HG03103 (cell line): Measurements from ENCODE around the gene BPIFB2.

Experiments used
- ATAC-seq: cut with Tn5 transposase; IDR thresholded peaks from one replicate; pipeline ENCODE4 v1.9.1; 2021; ENCODE audit warnings: low read depth; ENCODE audit not compliant: unreplicated experiment

The BPIFB2 gene

DNA sequence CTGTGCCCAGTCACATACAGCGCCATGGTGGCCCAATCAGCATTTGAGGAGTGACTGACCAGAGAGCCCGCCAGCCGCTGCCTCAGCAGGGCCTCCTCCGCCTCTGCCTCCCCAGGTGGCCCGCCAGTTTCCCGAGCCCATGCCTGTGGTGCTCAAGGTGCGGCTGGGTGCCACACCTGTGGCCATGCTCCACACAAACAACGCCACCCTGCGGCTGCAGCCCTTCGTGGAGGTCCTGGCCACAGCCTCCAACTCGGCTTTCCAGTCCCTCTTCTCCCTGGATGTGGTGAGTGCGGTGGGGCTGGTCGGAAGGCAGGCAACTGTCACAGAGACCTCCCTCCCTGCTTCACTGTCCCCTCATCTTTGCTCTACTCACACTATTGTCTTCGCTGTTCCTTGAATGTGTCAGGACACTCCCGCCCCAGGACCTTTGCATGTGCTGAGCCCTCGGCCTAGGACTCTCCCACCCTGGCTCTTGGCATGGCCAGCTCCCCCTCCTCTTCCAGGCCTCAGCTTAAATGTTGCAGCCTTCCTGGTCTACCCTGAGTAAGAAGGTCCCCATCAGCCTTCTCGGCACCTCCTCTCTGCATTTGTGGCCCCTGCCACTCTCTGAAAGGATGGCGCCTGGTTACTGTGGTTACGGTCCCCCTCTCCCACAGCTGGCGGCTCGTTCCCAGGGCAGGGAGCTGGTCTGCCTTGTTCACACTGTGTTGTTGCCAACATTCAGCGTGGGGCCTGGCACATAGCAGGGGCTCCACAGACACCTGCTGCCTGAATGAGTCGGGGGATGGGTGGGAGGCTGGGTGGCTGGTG is 12.2 kb downstream of the BPIFB2 start:
- ATAC-seq: no peak

DNA sequence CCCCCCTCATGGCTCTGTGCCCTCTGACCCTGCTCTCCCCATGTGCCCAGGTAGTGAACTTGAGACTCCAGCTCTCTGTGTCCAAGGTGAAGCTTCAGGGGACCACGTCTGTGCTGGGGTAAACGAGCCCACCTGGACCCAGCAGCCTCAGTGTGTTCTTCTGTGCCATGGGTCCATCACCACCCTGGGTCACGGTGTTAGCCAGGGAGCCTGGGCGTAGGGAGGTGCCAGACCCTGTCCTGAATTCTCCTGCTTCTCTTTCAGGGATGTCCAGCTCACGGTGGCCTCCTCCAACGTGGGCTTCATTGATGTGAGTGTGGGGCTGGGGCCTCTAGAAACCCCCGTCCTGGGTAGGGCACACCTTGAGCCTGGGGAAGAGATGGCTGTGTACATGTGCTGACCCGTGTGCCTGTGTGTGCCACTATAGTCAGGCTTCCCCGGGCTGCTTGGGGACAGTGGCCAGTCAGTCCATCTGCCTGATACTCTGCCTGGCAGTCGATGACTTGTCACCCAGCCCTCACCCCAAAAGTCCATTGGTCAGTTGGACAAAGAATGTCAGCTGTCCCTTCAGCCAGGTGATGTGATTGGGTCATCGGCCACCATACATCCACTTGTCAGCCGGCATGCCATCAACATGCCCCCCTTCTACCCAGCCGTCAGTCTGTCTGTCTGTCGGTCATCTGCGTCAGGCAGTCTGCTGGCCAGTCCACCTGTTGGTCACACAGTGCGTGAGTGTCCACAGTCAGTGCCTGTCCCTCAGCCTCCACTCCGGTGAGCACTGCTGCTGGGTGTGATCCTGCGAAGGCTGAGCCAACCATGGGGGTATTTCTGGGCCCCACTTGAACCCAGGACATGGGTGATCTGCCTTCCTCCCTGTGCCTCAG is 13.0 kb downstream of the BPIFB2 start:
- ATAC-seq: no peak

DNA sequence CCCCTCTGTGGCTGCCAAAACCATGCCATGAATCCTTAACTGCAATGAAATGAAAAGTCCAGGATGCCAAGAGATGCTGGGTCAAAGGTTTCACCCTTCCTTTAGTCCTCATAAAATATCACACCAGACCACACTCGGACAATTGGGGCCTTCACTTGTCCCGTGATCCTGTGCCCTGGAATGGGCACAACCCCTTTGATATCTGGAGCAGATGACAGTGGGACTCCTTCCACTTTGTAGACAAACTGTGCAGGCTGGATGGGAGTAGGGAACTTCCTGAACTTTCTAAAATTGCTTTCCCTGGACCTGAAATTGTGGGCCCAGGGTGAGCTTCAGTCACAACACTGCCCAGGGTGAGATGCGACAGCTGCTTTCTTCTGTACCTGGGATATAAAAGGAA is 14.4 kb downstream of the BPIFB2 start:
- ATAC-seq: no peak

DNA sequence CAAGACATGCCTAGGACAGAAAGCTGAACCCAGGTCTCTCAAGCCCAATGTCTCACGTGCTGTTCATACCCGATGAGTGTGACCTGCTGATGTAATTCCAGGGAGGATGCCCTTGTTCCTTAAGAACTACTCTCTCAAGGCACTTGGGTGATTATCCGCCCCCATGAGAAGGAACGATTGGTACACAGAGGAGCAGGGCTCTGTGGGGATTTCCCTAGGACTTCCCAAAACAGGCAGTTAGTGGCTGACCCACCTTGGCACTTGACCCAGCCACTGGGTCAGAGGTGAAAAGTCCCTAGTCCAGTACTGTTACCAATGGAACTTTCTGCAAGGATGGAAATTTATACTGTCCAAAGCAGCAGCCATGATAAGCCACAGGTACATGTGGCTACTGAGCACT is 14.8 kb downstream of the BPIFB2 start:
- no peak for ATAC-seq

DNA sequence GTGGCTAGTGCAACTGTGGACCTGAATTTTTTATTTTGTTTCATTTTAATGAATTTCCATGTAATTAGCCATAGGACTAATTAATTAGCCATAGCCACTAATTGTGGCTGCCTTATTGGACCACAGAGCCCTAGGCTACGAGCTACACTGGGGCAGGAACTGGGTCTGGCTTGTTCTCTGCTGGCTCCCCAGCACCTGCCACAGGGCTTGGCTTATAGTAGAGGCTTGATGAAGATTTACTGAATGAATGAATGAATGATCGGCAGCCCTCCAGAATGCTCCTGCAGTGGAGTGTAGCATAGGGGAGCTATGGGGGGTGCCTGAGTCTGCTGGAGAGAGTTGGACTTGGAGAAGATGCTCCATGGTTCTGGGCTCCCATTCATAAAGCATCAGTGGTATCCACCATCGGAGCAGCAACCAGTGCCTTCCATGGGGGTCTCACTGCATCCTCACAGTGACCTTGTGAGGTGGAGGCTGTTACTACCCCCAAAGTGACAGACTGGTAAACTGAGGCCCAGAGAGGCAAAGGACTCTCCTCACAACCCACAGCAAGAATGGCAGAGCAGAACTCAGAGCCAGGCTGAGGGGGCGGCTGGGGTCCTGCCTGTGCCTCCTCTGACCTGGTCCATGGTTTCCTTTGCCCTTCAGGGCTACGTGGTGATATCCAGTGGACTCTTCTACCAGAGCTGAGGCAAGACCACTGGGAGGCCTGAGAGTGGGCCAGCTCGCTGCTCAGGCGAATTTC is 15.4 kb downstream of the BPIFB2 start:
- no peak for ATAC-seq

DNA sequence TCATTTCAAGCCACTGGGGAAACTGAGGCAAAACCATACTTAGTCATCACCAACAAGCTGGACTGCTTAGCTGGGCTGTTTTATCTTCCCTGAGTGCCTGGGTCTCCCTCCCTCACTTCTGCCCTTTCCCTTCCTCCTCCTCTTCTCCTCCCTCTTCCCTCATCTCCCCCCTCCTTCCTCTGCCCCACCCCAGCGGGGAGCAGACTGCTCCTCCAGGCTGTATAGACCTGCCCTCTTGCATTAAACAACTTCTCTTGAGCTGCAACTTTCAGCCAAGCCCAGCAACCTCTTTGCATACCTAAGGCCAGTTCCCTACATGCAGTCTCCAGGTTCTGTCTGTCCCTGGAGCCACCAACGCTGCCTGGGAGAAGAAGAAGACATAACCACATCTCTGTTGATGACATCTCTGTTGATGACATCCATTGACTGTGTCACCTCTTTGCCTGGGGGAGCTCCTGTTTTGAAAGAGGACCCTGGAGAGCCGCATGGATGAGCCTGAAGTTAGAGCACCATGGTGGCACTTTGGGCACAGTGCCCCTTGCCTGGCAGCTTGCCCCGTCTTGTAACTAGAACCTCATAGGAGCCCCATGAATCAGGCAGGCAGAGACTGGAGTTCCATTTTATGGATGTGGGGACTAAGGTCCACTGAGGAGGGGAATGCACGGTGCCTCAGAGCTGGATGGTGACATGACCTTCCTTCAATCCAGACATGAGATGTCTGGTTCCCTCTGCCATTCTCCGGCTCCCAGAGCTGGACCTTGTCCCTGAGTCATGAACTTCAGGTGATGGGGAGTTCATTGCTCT is 16.1 kb downstream of the BPIFB2 start:
- no peak for ATAC-seq

DNA sequence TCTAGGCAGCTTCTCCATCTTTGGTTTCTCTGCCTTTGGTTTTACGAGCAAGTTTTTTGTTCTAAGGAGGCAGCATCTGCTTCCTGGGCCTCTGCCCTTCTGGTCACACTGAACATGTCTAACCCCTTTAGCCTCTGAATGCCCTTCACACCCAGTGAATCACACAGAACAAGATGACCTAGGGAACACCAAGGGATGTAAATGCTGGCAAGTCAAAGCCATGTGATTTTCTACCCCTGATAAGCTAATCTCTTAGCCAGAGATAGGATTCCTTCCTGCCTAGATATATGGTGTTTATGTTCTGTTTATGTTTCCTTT is 16.7 kb downstream of the BPIFB2 start:
- no peak for ATAC-seq

DNA sequence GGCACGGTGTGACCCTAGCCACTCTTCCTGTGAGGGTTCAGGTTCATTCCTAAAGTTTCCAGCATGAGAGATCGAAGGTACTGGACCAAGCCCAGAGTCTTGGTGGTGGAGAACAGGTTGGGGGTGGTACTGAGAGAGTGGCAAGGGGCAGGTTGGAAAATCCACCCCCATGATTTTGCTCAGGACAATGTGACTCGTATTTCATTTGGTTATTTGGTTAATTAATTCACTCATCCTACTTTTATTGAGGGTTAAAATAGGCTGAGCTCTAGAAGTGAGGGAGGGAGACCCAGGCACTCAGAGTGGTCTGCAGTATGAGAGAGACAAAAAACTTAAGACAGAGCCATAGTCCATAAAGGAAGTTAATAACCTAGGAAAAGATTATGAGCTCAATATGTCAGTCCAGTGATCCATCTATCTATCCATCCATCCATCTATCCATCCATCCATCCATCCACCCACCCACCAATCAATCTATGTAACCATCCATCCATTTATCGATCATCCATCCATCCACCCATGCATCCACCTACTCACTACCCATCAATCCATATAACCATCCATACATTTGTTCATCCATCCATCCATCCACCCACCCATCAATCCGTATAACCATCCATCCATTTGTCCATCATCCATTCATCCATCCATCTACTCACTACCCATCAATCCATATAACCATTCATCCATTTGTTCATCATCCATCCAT is 17.3 kb downstream of the BPIFB2 start:
- no peak for ATAC-seq

DNA sequence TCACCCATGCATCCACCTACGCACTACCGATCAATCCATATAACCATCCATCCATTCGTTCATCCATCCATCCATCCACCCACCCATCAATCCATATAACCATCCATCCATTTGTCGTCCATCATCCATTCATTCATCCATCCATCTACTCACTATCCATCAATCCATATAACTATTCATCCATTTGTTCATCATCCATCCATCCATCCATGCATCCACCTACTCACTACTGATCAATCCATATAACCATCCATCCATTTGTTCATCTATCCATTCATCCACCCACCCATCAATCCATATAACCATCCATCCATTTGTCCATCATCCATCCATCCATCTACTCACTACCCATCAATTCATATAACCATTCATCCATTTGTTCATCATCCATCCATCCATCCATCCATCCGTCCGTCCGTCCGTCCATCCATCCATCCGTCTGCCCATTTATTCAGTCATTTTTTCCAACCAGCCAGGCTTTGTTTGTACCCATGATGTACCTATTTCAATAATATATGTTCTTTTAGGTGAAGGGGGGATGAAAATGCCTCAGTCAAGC is 17.9 kb downstream of the BPIFB2 start:
- ATAC-seq: no peak

DNA sequence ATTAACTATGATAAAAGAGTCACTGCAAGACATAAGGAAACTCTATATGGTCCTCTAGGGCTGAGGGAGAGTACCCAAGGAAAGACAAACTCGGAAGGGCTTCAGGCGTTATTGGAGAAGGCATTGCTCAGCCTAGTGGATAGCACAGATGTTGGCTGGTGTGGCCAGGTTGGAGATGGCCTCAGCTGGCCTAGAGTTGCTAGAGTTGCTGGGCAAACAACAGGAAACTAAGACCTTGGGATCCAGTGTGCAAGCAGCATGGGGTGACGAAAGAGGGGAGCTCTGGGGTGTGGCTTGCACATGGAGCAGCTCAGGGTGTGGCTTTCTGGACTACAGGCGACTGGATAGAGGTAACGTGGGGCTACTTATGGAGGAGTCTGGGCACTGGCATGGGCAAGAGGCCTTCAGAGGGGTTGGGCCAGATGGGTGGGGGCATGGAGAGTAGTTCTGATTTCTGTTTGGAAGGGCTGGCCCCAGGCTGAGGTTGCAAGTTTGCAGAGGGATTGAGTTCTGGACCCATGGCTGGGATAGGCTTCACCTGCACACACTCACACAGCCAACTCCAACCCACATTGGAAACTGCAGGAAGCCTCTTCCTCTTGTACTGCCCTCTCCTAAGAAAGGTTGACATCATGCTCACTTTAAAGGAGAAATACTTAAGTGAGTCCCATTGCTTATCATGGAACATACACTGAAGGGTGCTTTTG is 18.7 kb downstream of the BPIFB2 start:
- no peak for ATAC-seq

DNA sequence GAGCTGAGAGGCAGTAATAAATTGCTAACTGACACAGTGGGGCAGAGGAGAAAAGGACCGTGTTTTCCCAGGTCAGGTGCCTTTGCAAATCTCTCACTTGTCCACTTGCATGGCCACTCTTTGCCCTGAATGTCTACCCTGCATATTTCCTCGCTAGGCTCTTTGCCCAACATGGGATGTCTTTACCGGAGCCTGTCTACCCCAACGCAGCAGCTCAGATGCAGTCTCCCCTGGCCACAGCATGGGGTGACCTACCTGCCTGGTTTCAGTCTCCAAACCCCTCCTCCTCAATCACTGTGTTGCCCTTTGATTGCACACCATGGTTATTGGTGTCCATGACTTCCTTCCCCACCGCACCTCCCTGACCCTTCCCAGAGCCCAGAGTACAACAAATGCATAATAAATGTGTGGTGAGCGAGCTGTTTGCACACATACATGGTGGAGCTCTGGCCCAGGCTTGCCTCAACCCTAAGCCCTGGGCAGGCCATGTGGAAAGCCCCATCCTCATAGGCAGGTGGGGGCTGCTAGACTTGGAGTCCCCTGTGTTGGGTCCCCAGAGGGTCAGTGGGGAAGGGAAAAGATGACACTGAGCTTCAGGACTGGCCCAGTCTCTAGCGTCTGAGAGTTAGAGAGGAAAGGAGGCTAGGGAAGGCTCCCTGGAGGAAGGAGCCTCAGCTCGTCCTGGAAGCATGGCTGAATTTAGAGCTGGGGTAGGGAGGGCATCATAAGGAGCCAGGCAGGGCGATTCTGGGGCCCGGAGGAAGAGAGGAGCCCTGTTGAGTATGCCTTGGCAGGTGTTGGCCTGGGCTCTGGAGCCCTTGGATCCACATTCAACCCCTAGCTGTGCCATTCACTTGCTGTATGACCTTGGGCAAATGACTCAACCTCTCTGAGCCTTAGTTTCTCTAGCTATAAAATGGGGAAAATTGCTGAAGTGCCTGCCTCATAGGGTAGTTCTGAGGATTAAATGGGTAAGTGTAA is 19.6 kb downstream of the BPIFB2 start:
- no peak for ATAC-seq

DNA sequence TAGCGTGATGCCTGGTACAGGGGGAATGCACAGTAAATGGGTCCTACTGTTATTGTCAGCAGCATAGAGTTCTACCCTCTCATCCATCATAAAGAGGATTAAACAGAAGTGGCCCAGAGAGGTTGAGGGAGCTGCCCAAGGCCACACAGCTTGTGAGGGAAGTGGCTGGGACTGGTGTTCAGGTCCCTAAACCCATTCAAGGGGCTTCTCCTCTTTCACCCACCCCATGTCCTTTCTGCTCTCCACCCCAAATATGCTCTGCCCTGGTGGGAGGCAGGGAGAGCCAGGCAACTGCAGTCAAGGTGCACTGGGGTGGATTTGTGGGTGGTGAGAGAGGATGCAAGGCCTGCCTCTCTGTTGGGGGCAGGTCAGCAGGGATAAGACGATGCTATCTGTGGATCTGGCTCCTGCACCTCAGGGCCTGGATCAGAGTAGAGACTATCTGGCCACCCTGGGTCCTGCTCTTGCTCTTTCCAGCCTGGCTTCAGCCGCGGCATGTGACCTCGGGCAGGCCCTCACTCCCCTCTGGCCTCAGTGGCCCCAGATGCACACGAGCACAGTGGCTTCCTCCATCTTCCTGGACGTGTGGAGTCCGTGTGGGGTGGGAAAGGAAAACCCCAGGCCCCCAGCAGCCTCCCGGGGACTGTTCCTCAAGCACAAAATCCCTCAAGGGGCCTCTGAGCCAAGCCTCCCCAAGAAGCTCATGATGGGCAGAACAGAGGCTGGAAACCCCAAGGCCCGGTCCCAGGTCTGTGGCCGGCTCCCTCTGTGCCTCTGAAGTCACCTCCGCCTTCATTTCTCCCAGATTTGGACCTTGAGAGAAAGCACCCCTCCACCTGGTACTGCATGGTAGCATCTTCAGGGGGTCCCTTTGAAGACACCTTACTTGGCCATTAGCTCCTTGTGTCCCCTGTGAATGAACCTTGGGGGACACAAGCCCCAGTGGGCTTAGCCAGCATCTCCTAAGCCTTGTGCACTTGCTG is 20.6 kb downstream of the BPIFB2 start:
- ATAC-seq: no peak

DNA sequence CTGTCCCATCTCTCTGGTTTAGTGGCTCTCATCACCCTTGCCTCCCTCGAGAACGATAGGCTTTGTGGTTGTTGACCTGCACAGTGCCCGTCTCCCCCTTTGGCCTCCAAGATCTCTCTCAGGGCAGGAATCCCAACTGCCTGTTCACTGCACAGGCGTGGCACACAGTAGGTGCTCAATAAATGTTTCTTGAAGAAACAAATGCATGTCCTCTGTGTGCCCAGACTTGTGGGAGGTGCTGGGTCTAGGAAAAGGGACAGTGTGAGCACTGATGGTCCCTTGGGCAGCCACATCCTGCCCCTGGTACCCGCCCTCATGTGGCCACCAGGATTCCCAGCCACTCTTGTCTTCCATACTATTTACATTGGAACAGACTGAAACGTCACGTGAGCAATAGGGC is 21.4 kb downstream of the BPIFB2 start:
- no peak for ATAC-seq

DNA sequence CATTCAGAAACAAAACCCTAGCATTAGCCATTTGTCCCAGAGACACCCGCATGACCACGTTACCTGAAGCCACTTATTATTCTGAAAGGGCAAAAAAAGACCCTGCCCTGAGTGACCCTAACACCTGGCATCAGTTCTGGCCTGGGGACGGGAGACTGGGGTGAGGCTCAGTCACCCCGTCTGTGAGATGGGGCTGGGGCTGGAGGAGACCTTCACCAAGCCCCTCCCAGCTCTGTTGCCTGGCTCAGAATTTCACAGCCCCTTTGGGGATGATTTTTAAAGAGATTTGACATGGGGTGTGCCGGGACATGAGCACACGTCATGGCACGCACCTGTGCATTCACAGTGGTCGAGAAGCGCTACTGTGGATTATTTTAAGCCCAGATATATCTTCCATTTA is 22.6 kb downstream of the BPIFB2 start:
- no peak for ATAC-seq

DNA sequence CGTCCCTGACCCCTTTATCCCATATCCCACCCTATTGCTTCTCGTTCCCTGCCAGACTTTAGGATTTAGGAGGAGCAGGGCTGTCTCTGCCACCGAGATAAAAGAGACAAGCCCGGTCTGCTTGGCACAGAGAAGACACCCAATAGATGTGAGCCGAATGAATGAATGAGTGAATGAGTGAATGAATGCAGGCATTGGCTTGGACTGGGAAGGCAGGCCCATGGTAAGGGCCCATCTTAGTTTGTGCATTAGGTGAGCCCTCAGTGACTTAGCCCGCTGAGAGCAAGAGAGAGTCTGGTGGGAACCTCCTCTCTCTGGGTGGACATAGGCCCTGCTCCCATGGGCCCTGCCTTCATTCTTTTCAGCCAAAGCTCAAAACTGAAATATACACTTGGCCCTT is 23.1 kb downstream of the BPIFB2 start:
- ATAC-seq: no peak

DNA sequence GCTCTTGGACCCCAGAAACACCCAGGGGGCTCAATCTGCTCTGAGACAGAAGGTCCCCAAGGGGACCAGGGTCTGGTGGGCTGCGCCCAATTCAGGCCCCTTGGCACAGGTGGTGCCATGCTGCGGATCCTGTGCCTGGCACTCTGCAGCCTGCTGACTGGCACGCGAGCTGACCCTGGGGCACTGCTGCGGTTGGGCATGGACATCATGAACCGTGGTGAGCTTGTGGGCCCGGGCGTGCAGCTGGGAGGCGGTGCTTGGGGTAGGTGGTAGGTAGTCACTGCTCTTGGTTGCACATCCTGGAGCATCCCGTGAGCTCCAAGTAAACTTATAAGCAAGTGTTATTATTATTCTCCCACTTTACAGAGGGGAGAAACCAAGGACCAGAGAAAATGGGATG is 24.0 kb downstream of the BPIFB2 start, which contains the start of gene BPIFB6:
Gene BPIFB6, plus strand, starts transcription at position 118 of the 400 bp plus-strand sequence. Its CDS starts 0 bp downstream, at position 118.
- no peak for ATAC-seq
